SH-SY5Y (cell line): ENCODE results near the gene DENND6A.

Experiments
- GATA2 ChIP-seq: IDR thresholded peaks from 2 replicates; pipeline ENCODE4 v1.6.1; 2011; ENCODE audit warnings: mild to moderate bottlenecking, low read depth, low read length
- GATA3 ChIP-seq: IDR thresholded peaks from 2 replicates; pipeline ENCODE4 v1.6.1; 2011; ENCODE audit warnings: low read depth, mild to moderate bottlenecking, low read length, moderate library complexity

- TF ChIP-seq GATA2 (no peak), GATA3 (no peak)
Observed at GRCh38 chr3:57583544-57583943, 109.3 kb downstream of the DENND6A start.
